Naive B cell (primary cell): Measurements from ENCODE around the gene CAMK2G. TPM values are rescaled to one million over a fixed set of nuclear protein-coding genes. Genes with fewer than 3 reads are reported as not detected.
A peak's percentile ranks its signal among the peaks of the same experiment; 100 is the strongest.
"Not testable (repeated sequence)": the region's sequence is repeated elsewhere in the genome, so short reads cannot be mapped to it uniquely, and the experiment has no call there.

Experiments
- ATAC-seq, 2 donors: fragments of 150-1000 bp; cut with Tn5 transposase; 2 replicates each; pipeline ENCODE4 v1.10.0; 2021; ENCODE audit warnings: low read depth in 2 of 2, mild to moderate bottlenecking in 2 of 2, moderate library complexity in 2 of 2
- DNase-seq: peaks from one replicate; pipeline ENCODE4 v3.0.0; 2022
- H3K27ac Mint-ChIP-seq, 6 donors: one replicate each; pipeline ENCODE4 v1.8.0; 2020 to 2022; ENCODE audit warnings: mild to moderate bottlenecking in 6 of 6, mixed read lengths in 6 of 6, moderate library complexity in 5 of 6, inconsistent platforms in 2 of 6
- H3K27me3 Mint-ChIP-seq, 3 donors: one replicate each; pipeline ENCODE4 v1.8.0; 2021 to 2022; ENCODE audit warnings: mixed read lengths in 3 of 3, mild to moderate bottlenecking in 1 of 3
- H3K36me3 Mint-ChIP-seq, 2 donors: one replicate each; pipeline ENCODE4 v1.8.0; 2020 to 2022; ENCODE audit warnings: mixed read lengths in 2 of 2, inconsistent platforms in 1 of 2, mild to moderate bottlenecking in 1 of 2
- H3K4me1 Mint-ChIP-seq, 3 donors: one replicate each; pipeline ENCODE4 v1.8.0; 2020 to 2022; ENCODE audit warnings: mixed read lengths in 3 of 3, inconsistent platforms in 1 of 3, mild to moderate bottlenecking in 1 of 3, moderate library complexity in 1 of 3
- H3K4me3 Mint-ChIP-seq, 8 donors: one replicate each; pipeline ENCODE4 v1.8.0; 2020 to 2022; ENCODE audit warnings: mild to moderate bottlenecking in 8 of 8, mixed read lengths in 8 of 8, moderate library complexity in 8 of 8, inconsistent platforms in 2 of 8
- H3K9me3 Mint-ChIP-seq, 7 donors: one replicate each; pipeline ENCODE4 v1.8.0; 2020 to 2022; ENCODE audit warnings: mixed read lengths in 7 of 7, mild to moderate bottlenecking in 5 of 7, inconsistent platforms in 2 of 7, moderate library complexity in 1 of 7
- polyA plus RNA-seq, 6 donors: library from polyadenylated mRNA; unstranded; fragments of 300-500 nt; fragmentation: Illumina TruSeq; gene quantifications; one replicate each; pipeline ENCODE4 v1.2.3, GENCODE V29; 2021; ENCODE audit warnings: low read depth in 6 of 6

The CAMK2G gene
- polyA plus RNA-seq, 6 donors from 2014 or later, result 1.7 to 5.1 (median 3.6) TPM

DNA sequence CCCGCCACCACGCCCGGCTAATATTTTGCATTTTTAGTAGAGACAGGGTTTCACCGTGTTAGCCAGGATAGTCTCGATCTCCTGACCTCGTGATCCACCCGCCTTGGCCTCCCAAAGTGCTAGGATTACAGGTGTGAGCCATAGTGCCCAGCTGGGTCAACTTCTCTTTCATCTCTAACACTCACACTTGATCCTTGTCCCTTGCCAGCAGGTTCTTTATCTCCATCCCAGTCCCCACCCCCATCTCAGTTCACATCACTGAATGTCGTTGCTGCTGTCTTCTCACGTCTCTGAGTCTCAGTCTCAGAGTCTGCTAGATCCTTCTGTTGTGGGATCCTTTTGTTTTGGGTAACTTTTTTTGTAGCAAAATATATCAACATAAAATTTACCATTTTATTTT is 21.0 kb upstream of the CAMK2G start:
- H3K4me1 Mint-ChIP-seq, ATAC-seq, H3K9me3 Mint-ChIP-seq, H3K4me3 Mint-ChIP-seq, H3K36me3 Mint-ChIP-seq, DNase-seq: not testable (repeated sequence)
- H3K27me3 Mint-ChIP-seq, result peaks cover 0 to 13% (median 4%) of the 10 kb centered on the region in 3 donors
- H3K27ac Mint-ChIP-seq, result peak overlapping the region in 1 of 6 donors; percentile 76

DNA sequence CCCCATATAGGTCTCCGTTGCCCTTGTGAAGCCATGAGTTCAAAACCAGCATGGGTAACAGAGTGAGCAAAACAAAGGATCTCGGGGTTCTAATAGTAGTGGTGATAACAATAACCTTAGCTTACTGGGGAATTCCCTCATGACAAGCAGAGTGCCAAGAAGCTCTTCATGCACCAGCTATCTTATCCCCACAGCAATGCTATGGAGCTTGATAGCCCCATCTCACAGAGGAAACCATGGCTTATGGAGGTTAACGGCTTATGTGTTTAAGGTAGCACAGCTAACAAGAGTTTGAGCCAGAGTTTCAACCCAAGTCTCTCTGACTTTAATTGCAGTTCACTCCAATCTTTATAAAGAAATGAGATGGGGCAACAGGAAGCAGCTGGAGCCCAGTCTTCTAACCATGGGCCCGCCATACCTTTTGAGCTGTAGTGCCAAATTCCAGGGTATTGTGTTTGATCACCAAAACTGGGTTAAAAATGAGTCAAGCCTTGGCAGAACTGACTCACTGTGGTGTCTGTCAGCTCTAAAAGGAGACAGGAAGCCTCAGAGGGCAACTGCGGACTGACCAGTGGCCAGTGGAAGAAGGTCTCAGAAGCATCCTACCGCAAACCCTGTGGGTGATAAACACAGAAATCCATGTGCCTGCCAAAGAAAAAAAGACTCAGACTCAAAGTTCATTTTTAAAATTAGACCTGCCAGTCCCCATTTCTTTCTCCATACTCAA is 20.1 kb upstream of the CAMK2G start:
- Mint-ChIP-seq H3K27ac (no peak overlapping the region), H3K36me3 (no peaks in the 10 kb centered on the region), H3K4me3 (no peak overlapping the region), H3K4me1 (peaks cover 2 to 3% (median 2%) of the 10 kb centered on the region in 3 donors), H3K27me3 (peaks cover 0 to 8% (median 0%) of the 10 kb centered on the region in 3 donors), H3K9me3 (no peaks in the 10 kb centered on the region)
- ATAC-seq, result peak in 1 of 2 donors; percentile 32
- no peak for DNase-seq

DNA sequence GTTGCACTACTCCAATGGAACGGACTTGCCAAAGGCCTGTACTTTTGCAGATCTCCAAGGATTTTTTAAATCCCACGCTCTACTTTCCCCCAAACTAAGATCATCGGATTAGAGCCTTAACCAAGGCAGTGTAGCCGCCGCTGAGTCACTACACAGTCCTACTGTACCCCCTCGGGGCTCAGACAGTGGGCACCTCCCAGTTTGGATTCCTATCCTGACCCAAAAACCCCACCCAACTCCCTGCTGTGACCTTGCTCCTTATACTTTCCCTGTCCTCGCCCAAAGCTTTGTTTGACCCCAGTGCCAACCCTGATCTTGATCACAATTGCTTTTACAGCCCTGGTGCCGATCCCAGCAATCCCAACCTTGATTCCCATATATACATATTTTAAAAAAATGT is 19.1 kb upstream of the CAMK2G start:
- H3K27me3 Mint-ChIP-seq, result no peaks in the 10 kb centered on the region
- DNase-seq, result no peak
- no peak overlapping the region for H3K27ac Mint-ChIP-seq
- H3K4me3 Mint-ChIP-seq, result no peak overlapping the region
- peaks cover 6 to 10% (median 7%) of the 10 kb centered on the region in 3 donors for H3K4me1 Mint-ChIP-seq
- ATAC-seq, result no peak
- H3K36me3 Mint-ChIP-seq, result no peaks in the 10 kb centered on the region
- no peaks in the 10 kb centered on the region for H3K9me3 Mint-ChIP-seq

DNA sequence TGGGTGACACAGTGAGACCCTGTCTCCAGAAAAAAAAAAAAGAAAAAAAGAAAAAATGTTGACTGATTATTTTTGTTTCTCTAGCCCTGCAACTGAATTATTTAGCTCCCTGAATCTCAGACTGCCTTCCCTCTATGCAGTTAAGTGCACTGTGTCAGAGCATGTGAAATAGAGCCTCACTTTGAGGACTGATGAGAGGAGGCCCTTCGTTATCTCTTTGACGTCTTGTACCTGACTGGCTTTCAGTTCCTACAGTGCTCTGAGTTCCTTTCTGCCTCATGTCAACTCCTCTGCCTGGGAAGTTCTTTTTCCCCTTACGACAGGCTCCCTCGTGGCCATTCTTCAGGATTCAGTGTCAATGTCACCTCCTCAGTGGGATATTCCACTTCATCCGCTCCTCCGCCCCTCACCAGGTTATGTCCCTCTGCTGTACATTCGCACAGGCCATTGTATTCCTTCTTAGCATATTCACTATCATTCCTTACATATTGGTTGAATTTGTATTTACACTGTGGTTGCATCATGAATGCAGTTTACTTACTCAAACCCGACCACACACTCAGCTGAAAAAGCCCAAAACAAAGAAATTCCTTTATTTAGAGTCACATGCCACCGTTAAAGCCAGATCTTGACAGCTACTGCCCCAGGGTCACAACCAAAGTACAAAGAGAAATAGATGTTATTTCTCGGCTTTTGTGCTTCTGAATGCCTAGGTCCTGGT is 18.1 kb upstream of the CAMK2G start:
- Mint-ChIP-seq H3K27ac (no peak overlapping the region), H3K4me3 (no peak overlapping the region), H3K9me3 (no peaks in the 10 kb centered on the region), H3K36me3 (no peaks in the 10 kb centered on the region), H3K27me3 (no peaks in the 10 kb centered on the region), H3K4me1 (peaks cover 6 to 10% (median 7%) of the 10 kb centered on the region in 3 donors)
- no peak for ATAC-seq
- DNase-seq, result no peak

DNA sequence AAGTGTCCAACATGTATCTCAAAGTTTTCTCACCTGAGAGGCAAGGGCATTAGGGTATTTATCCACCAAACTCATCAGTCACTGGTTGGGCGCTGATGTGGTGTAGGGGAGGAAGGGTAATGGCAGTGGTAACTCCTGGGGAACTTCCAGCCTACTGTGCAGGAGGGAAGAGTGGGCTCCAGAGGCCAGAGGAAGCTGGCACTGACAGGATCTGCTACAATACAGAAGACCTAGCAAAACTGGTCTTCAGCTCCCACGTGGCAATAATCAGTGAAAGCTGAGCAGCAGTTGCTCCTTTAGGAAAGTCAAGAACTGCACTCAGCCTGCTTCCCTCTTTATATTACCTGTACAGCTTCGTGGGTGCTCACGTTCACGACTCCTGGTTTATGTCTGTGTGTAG is 17.2 kb upstream of the CAMK2G start:
- DNase-seq (no peak), ATAC-seq (no peak)
- H3K9me3 Mint-ChIP-seq, result no peaks in the 10 kb centered on the region
- H3K4me3 Mint-ChIP-seq, result no peak overlapping the region
- peak overlapping the region in 1 of 6 donors; percentile 33 for H3K27ac Mint-ChIP-seq
- H3K36me3 Mint-ChIP-seq, result no peaks in the 10 kb centered on the region
- H3K4me1 Mint-ChIP-seq, result peaks cover 6 to 10% (median 7%) of the 10 kb centered on the region in 3 donors
- H3K27me3 Mint-ChIP-seq, result no peaks in the 10 kb centered on the region

DNA sequence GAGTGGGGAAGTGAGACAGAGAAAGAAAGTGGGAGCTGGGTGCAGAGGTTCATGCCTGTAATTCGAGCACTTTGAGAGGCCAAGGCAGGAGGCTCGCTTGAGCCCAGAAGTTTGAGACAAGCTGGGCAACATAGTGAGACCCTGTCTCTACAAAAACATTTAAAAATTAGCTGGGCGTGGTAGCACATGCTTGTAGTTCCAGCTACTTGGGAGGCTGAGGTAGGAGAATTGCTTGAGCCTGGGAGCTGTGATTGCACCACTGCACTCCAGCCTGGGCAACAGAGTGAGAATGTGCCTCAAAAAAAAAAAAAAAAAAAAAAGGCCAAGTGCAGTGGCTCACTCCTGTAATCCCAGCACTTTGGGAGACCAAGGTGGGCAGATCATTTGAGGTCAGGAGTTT is 16.5 kb upstream of the CAMK2G start:
- not testable (repeated sequence) for ATAC-seq, H3K27me3 Mint-ChIP-seq

DNA sequence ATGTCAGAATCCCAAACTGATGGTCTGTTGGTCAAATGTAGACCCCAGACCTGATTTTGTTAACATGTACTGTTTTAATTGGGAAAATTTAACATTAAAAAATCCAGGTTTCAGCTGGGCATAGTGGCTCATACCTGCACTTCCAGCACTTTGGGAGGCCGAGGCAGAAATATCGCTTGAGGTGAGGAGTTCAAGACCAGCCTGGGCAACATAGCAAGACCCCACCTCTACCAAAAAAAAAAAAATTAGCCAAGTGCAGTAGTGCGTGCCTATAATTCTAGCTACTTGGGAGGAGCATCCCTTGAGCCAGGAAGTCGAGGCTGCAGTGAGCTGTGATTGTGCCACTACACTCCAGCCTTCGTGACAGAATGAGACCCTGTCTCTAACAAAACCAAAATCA is 15.9 kb upstream of the CAMK2G start:
- no peak overlapping the region for H3K27ac Mint-ChIP-seq

More for the DNA sequence above, 16.5 kb upstream of the CAMK2G start:
- DNase-seq, H3K4me3 Mint-ChIP-seq, H3K9me3 Mint-ChIP-seq, H3K36me3 Mint-ChIP-seq: not testable (repeated sequence)
- peaks cover 9 to 15% (median 10%) of the 10 kb centered on the region in 3 donors for H3K4me1 Mint-ChIP-seq
- H3K27ac Mint-ChIP-seq, result peak overlapping the region in 1 of 6 donors; percentile 66

DNA sequence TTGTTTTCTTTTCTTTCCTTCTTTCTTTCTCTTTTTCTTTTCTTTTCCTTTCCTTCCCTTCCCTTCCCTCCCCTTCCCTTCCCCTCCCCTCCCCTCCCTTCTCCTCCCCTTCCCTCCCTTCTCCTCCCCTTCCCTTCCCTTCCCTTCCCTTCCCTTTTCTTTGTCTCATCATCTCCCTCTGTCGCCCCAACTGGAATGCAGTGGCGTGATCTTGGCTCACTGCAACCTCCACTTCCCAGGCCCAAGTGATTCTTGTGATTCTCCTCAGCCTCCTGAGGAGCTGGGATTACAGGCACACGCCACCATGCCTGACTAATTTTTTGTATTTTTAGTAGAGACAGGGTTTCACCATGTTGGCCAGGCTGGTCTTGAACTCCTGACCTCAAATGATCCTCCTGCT is 15.1 kb upstream of the CAMK2G start:
- peaks cover 9 to 17% (median 10%) of the 10 kb centered on the region in 3 donors for H3K4me1 Mint-ChIP-seq
- DNase-seq, H3K36me3 Mint-ChIP-seq, ATAC-seq, H3K4me3 Mint-ChIP-seq, H3K27me3 Mint-ChIP-seq, H3K9me3 Mint-ChIP-seq: not testable (repeated sequence)
- H3K27ac Mint-ChIP-seq, result peak overlapping the region in 1 of 6 donors; percentile 66

More for the DNA sequence above, 15.9 kb upstream of the CAMK2G start:
- Mint-ChIP-seq H3K9me3 (no peaks in the 10 kb centered on the region), H3K27me3 (peaks cover 0 to 4% (median 0%) of the 10 kb centered on the region in 3 donors), H3K36me3 (no peaks in the 10 kb centered on the region), H3K4me3 (no peak overlapping the region), H3K4me1 (peaks cover 9 to 17% (median 10%) of the 10 kb centered on the region in 3 donors)
- DNase-seq (no peak), ATAC-seq (no peak)

DNA sequence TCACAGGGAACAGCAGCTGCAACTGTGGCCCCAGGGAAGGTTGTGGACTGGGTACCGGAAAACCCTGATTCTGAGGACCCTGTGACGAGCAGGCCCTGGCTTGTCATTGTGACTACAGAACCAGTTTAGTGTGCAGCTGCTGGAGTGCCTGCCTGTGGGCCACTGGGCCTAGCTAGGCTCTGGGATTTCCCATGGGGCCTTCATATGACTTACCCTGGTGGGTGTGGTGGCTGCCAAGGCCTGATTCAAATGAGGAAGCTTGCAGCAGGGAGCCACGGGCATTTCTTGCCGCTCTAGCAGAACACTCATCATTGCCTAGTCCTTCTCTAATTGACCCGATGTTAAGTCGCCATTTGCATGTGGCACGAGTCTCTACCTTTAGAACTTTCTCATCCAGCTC is 14.7 kb upstream of the CAMK2G start:
- ATAC-seq, result peak; percentile 69 to 72
- Mint-ChIP-seq H3K9me3 (no peaks in the 10 kb centered on the region), H3K4me1 (peaks cover 9 to 17% (median 10%) of the 10 kb centered on the region in 3 donors), H3K27me3 (peaks cover 0 to 4% (median 0%) of the 10 kb centered on the region in 3 donors), H3K27ac (peak overlapping the region in 3 of 6 donors; percentile 10 to 78 (median 66)), H3K4me3 (no peak overlapping the region), H3K36me3 (no peaks in the 10 kb centered on the region)
- DNase-seq, result no peak

DNA sequence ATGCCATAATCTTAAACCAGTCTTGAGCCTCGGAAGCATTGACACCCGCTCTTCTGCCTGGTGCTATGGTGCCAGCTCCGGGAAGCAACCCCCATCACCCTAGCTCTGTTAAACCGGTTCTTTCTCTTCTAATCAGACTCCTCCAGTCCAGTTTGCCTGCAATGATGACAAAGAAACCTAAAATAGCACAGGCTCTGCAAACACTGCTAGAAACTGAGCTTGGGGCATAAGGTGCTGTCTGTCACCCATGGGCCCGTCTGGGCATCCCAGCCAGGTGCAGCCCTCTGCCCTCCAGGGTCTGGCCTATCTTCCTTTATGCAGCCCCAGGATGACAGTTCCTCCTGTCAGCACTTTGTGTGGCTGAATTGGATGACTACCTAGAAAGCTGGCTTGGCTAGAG is 14.2 kb upstream of the CAMK2G start:
- Mint-ChIP-seq H3K27ac (peak overlapping the region in 2 of 6 donors; percentile 10 to 62), H3K9me3 (no peaks in the 10 kb centered on the region), H3K4me3 (no peak overlapping the region), H3K27me3 (peaks cover 0 to 4% (median 0%) of the 10 kb centered on the region in 3 donors), H3K4me1 (peaks cover 9 to 17% (median 10%) of the 10 kb centered on the region in 3 donors), H3K36me3 (no peaks in the 10 kb centered on the region)
- DNase-seq (no peak), ATAC-seq (no peak)

DNA sequence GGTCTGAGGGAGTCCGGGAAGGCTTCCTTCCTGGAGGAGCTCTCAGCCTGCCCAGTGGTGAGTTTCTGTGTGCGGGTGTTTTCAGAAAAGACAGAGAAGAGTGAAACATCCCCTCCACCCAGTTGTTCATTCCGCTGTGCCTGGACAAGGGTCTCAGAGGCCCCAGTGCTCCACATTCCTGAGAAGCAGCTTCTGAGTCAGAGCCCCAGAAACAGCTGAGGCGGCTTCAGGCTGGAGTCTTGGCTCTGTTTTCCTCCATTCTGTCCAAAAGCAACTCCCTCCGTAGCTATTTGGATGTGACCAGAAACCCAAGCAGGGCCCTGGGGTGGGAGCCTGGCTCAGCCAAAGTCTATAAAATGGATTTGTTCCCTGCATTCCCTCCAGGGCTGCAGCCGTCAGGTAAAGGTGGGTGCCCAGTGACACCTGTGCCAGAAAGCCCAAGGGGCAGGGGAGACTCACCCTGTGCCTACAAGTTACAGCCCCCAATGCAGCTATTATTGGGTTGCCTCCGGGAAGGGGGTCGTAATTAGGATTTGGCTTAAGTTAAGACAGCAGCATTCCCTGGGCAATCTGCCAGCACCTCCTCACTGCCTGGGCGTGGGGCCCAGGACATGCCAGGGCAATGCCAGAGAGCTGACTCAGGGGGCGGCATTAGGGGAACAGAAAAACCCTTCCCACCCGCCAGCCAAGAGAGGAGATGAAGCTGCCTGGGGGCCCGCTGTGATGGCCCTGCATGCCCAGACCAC is 13.1 kb upstream of the CAMK2G start:
- DNase-seq (no peak), ATAC-seq (no peak)
- Mint-ChIP-seq H3K27me3 (peaks cover 0 to 4% (median 0%) of the 10 kb centered on the region in 3 donors), H3K9me3 (no peaks in the 10 kb centered on the region), H3K27ac (no peak overlapping the region), H3K4me3 (no peak overlapping the region), H3K36me3 (no peaks in the 10 kb centered on the region), H3K4me1 (peaks cover 9 to 17% (median 10%) of the 10 kb centered on the region in 3 donors)

DNA sequence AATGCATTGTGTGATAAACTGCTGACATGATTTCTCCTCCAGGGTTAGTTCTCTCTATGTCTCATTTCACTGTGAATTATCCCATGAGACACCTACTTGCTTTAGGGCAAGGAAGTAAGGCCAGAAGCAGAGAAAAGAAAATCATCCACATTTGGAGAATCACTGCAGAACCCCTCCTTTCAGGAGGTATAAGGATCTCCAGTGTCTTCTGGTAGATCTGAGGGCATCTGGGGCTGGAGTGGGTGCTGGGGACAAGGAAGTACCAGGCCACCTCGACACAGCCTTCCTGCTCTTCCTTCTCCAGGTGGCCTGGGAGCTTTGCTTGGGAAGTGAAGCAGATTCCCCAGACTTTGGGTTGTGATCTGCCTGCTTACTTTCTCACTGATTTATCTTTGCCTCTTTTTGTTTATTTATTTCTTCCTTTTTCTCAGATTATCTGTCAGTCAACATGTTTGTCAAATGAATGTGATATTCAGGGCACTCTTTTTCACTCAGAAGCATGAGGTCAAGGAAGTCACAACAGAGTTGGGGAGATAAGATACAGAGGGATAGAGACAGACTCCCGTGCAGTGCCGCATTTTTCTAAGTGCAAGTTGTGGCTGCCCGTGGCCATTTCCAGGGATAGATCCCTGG is 12.4 kb upstream of the CAMK2G start:
- no peaks in the 10 kb centered on the region for H3K9me3 Mint-ChIP-seq
- ATAC-seq, result no peak
- H3K4me1 Mint-ChIP-seq, result peaks cover 9 to 17% (median 10%) of the 10 kb centered on the region in 3 donors
- peaks cover 0 to 4% (median 0%) of the 10 kb centered on the region in 3 donors for H3K27me3 Mint-ChIP-seq
- peak overlapping the region in 1 of 6 donors; percentile 88 for H3K27ac Mint-ChIP-seq
- no peak for DNase-seq
- H3K36me3 Mint-ChIP-seq, result no peaks in the 10 kb centered on the region
- peak overlapping the region in 1 of 8 donors; percentile 13 for H3K4me3 Mint-ChIP-seq

DNA sequence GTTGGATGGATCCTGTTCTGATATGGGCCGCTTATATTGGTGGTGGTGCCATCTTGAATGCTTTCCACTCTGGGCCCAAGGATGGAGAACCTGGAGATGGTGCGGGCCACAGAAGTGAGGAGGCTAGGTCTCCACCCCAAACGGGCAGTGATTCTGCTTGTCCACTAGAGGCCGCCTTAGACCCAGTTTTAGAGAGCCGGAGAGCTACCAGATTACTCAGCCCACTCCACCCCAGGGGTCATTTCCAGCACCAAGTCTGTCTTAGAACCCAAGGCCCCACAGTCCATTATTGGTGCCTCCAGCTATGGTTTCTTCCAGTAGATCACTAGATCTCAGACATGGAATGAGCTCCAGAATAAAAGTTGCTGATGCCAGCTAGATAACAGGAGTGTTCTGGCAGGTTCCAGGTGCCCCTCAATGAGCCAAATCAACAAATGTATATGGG is 11.8 kb upstream of the CAMK2G start:
- Mint-ChIP-seq H3K27me3 (peaks cover 0 to 4% (median 0%) of the 10 kb centered on the region in 3 donors), H3K4me3 (no peak overlapping the region), H3K36me3 (no peaks in the 10 kb centered on the region), H3K4me1 (peaks cover 9 to 17% (median 10%) of the 10 kb centered on the region in 3 donors), H3K9me3 (no peaks in the 10 kb centered on the region), H3K27ac (peak overlapping the region in 3 of 6 donors; percentile 11 to 88 (median 78))
- DNase-seq, result peak; percentile 66
- peak; percentile 86 to 90 for ATAC-seq
